ENCODE results near the gene KIFC3. TPM values are rescaled to one million over a fixed set of nuclear protein-coding genes. Genes with fewer than 3 reads are reported as not detected.

Gene KIFC3
- total and polyA plus RNA-seq, 2 donors (not counting 1 experiment from before 2014, with no cell fraction given), result 0.07 to 0.67 TPM

DNA sequence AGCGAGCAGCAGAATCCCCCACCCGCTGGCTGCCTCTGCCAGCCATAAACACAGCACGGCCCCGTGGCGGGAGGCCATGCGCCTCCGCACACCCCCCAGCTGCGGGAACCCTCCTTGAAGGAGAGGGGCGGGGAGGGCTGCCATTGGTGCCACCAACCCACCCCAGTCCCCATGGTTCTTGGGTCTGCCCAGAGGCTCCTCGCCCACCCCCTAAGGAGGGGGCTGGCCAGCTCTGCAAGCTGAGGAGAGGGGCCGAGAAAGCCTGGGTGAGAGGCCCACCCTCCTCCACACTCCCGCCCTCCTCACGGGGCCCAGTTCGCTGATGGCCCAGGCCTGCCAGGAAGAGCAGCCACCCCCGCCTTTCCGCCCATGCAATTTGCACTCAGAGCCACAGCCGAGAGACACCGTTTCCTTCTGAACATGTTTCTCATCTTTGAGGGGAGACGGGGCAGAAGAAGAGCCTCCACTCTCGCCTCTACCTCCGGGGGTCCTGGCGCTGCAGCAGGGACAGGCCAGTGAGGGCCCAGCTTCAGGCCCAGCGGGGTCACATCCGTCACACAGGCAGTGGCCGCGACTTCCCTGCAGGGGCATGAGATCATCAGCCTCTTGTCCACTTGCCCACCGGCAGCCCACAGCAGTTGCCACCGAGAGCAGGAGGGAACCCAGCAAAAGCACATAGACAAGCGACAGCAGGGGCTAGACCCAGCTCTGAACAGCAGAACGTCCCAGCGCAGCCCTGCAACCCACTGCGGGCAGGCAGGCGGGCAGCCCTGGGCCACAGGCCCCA is 43.8 kb downstream of the KIFC3 start:
- Histone ChIP-seq H3K27ac (ENCODE audit: low read length in 2 of 2) (no peak overlapping the region), H3K36me3 (replicated peaks in 1 of 2; ENCODE audit: control extremely low read depth in 1 of 2, control insufficient read depth in 1 of 2, extremely low read depth in 1 of 2, insufficient read depth in 2 of 2, low read length in 1 of 2) (peaks cover 0 to 3% of the 10 kb centered on the region in 2 experiments), H3K27me3 (replicated peaks in 1 of 4; ENCODE audit: control extremely low read depth in 1 of 4, control insufficient read depth in 3 of 4, insufficient read depth in 4 of 4, low read length in 3 of 4) (no peaks in the 10 kb centered on the region), H3K9me3 (ENCODE audit: control extremely low read depth in 1 of 3, control insufficient read depth in 2 of 3, insufficient read depth in 1 of 3, low read length in 2 of 3) (no peaks in the 10 kb centered on the region), H2AFZ (ENCODE audit: insufficient read depth, low read depth, low read length, poor library complexity, severe bottlenecking) (no peak overlapping the region), H3K4me2 (replicated peaks; ENCODE audit: low read depth, low read length, poor library complexity, severe bottlenecking) (no peak overlapping the region), H3K4me3 (ENCODE audit: control extremely low read depth in 1 of 5, extremely low read depth in 1 of 5, insufficient read depth in 1 of 5, low read depth in 2 of 5, low read length in 4 of 5) (no peak overlapping the region), H3K4me1 (ENCODE audit: control insufficient read depth in 2 of 2, insufficient read depth in 2 of 2, low read length in 2 of 2) (peaks cover 0 to 3% of the 10 kb centered on the region in 2 donors), H3K9ac (ENCODE audit: low read length) (no peak overlapping the region), H3K79me2 (ENCODE audit: control insufficient read depth, insufficient read depth, low read length) (no peaks in the 10 kb centered on the region), H4K20me1 (ENCODE audit: control insufficient read depth, insufficient read depth, low read length, poor library complexity, severe bottlenecking) (no peaks in the 10 kb centered on the region)
- TF ChIP-seq, protein P1, sequence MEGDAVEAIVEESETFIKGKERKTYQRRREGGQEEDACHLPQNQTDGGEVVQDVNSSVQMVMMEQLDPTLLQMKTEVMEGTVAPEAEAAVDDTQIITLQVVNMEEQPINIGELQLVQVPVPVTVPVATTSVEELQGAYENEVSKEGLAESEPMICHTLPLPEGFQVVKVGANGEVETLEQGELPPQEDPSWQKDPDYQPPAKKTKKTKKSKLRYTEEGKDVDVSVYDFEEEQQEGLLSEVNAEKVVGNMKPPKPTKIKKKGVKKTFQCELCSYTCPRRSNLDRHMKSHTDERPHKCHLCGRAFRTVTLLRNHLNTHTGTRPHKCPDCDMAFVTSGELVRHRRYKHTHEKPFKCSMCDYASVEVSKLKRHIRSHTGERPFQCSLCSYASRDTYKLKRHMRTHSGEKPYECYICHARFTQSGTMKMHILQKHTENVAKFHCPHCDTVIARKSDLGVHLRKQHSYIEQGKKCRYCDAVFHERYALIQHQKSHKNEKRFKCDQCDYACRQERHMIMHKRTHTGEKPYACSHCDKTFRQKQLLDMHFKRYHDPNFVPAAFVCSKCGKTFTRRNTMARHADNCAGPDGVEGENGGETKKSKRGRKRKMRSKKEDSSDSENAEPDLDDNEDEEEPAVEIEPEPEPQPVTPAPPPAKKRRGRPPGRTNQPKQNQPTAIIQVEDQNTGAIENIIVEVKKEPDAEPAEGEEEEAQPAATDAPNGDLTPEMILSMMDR (IDR thresholded peaks at IDR 0.05), result no peak
- ATAC-seq (ENCODE audit: low read depth), result no peak
- Mint-ChIP-seq H3K4me3 (no peak overlapping the region), H3K9me3 (ENCODE audit: insufficient read depth) (no peaks in the 10 kb centered on the region), H3K4me1 (no peaks in the 10 kb centered on the region), H3K27ac (no peak overlapping the region), H3K27me3 (no peaks in the 10 kb centered on the region)
- intact Hi-C loops (cut with micrococcal nuclease), result no loop called here
- ChIA-PET CTCF (no interaction called here), POLR2A (no interaction called here)
- WGBS (ENCODE audit: insufficient coverage), result 91% methylated on average over 31 of the region's 33 CpGs
- DNase-seq, result no peak

DNA sequence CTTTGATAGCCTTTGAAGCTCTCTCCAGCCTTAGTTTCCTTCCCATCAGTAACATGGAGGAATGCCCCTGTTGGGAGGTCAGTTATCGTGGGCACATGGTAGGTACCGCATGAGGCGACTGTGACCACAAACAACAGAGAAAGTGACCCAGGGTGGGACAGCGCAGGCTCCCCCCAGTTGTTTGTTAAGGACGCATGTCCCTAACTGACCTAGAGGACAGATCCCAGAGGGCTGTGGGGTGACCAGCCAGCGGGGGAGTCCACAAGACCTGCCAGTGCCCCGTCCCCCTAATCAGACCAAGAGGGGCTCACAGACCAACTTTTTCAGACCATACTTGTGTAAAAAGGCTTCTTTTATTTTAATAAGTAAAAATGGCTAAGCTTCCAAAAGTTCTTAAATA is 44.4 kb downstream of the KIFC3 start:
- no peak for TF ChIP-seq EZH2 (IDR thresholded peaks at IDR 0.05; ENCODE audit: borderline replicate concordance, insufficient read depth, low read depth, low read length, poor library complexity, severe bottlenecking)
- TF ChIP-seq, protein P1 (IDR thresholded peaks at IDR 0.05), result no peak
- Histone ChIP-seq H3K4me3 (ENCODE audit: control extremely low read depth in 1 of 5, extremely low read depth in 1 of 5, insufficient read depth in 1 of 5, low read depth in 2 of 5, low read length in 4 of 5) (no peak overlapping the region), H3K27me3 (replicated peaks in 1 of 4; ENCODE audit: control extremely low read depth in 1 of 4, control insufficient read depth in 3 of 4, insufficient read depth in 4 of 4, low read length in 3 of 4) (no peaks in the 10 kb centered on the region), H4K20me1 (ENCODE audit: control insufficient read depth, insufficient read depth, low read length, poor library complexity, severe bottlenecking) (no peaks in the 10 kb centered on the region), H3K79me2 (ENCODE audit: control insufficient read depth, insufficient read depth, low read length) (no peaks in the 10 kb centered on the region), H3K9ac (ENCODE audit: low read length) (no peak overlapping the region), H3K4me2 (replicated peaks; ENCODE audit: low read depth, low read length, poor library complexity, severe bottlenecking) (no peak overlapping the region), H3K9me3 (ENCODE audit: control extremely low read depth in 1 of 3, control insufficient read depth in 2 of 3, insufficient read depth in 1 of 3, low read length in 2 of 3) (no peaks in the 10 kb centered on the region), H3K36me3 (replicated peaks in 1 of 2; ENCODE audit: control extremely low read depth in 1 of 2, control insufficient read depth in 1 of 2, extremely low read depth in 1 of 2, insufficient read depth in 2 of 2, low read length in 1 of 2) (peaks cover 0 to 3% of the 10 kb centered on the region in 2 experiments), H3K27ac (ENCODE audit: low read length in 2 of 2) (no peak overlapping the region), H3K4me1 (ENCODE audit: control insufficient read depth in 2 of 2, insufficient read depth in 2 of 2, low read length in 2 of 2) (peaks cover 0 to 3% of the 10 kb centered on the region in 2 donors), H2AFZ (ENCODE audit: insufficient read depth, low read depth, low read length, poor library complexity, severe bottlenecking) (no peak overlapping the region)
- Mint-ChIP-seq H3K27me3 (no peaks in the 10 kb centered on the region), H3K4me1 (no peaks in the 10 kb centered on the region), H3K9me3 (ENCODE audit: insufficient read depth) (no peaks in the 10 kb centered on the region), H3K4me3 (no peak overlapping the region), H3K27ac (no peak overlapping the region)
- 99% methylated on average over 5 of the region's 7 CpGs for WGBS (ENCODE audit: insufficient coverage)
- DNase-seq (no peak), ATAC-seq (ENCODE audit: low read depth) (no peak)
- ChIA-PET CTCF (interaction anchor here (1.0 kb wide), 1 partner anchor 8 kb away, joined by 4 read pairs; no protein-coding TSS in a partner anchor), POLR2A (no interaction called here)
- intact Hi-C loops (cut with micrococcal nuclease), result loop anchor here (1.0 kb wide), 1 partner anchor 23 kb away; the partner anchor contains the start of gene KATNB1
